Endothelial cell of umbilical vein (primary cell): ENCODE data around the gene ZNF496. TPM values are rescaled to one million over a fixed set of nuclear protein-coding genes. Genes with fewer than 3 reads are reported as not detected.

Experiments
- BruUV-seq: library from RNA; stranded (reverse); fragments of 400-500 nt; replicated peaks from 2 replicates; lab custom pipeline; 2021; lab: Mats Ljungman, UMichigan
- CTCF ChIA-PET: fragments of 300-600, 350-600 bp; sonication (Branson Sonifier 250); formaldehyde crosslinking; loops from one replicate; lab custom pipeline; 2021; ENCODE audit warnings: antibody characterized with exemption, inconsistent platforms; lab: Charles Lee
- POLR2A ChIA-PET: fragments of 300-600, 350-600 bp; sonication (Branson Sonifier 250); formaldehyde crosslinking; loops from one replicate; lab custom pipeline; 2021; ENCODE audit warnings: antibody characterized with exemption, inconsistent platforms; lab: Charles Lee
- DNase-seq: peaks from one replicate; pipeline ENCODE4 v3.0.0-alpha.2; 2011; ENCODE audit warnings: low read depth, low spot score
- FAIRE-seq: peaks from 2 replicates; lab custom pipeline; 2011; peaks lifted over from hg19 to GRCh38; lab: Jason Lieb, UNC
- H2AFZ ChIP-seq: 2 replicates; pipeline ENCODE4 v1.6.0; 2012; ENCODE audit warnings: low read depth, low read length, control low read depth, inconsistent platforms
- H3K27ac ChIP-seq: 2 replicates; pipeline ENCODE4 v1.5.1; 2011; ENCODE audit warnings: low read depth, mild to moderate bottlenecking, control low read depth, low read length, moderate library complexity; ENCODE audit not compliant: insufficient read depth
- H3K27me3 ChIP-seq, 2 experiments: 2 replicates each; pipeline versions ENCODE4 v1.6.0 to v1.6.1; 2011; ENCODE audit warnings: low read length in 2 of 2, mixed read lengths in 1 of 2; ENCODE audit not compliant: control insufficient read depth in 2 of 2, insufficient read depth in 2 of 2
- H3K36me3 ChIP-seq, 2 experiments: 2 replicates in 1 of 2; 3 replicates in 1 of 2; pipeline ENCODE4 v1.5.1; 2011; ENCODE audit warnings: low read length in 2 of 2, mild to moderate bottlenecking in 1 of 2, moderate library complexity in 1 of 2; ENCODE audit not compliant: control insufficient read depth in 2 of 2, insufficient read depth in 2 of 2; ENCODE audit errors: extremely low read depth in 1 of 2
- H3K4me1 ChIP-seq: 3 replicates; pipeline ENCODE4 v1.5.1; 2011; ENCODE audit warnings: mild to moderate bottlenecking, low read length; ENCODE audit not compliant: control insufficient read depth, insufficient read depth; ENCODE audit errors: extremely low read depth
- H3K4me2 ChIP-seq: 2 replicates; pipeline ENCODE4 v1.6.1; 2011; ENCODE audit warnings: low read length, control low read depth, mixed read lengths; ENCODE audit not compliant: insufficient read depth
- H3K4me3 ChIP-seq, 3 experiments: fragments of 200-600 bp in 1 of 3; sonication (generic), shearing (Covaris generic) in 1 of 3; replicated peaks in 1 of 3; 2 replicates each; pipeline ENCODE4 v1.5.1; 2011 to 2016; ENCODE audit warnings: control low read depth in 3 of 3, low read length in 3 of 3, mild to moderate bottlenecking in 2 of 3, inconsistent platforms in 1 of 3, low read depth in 1 of 3, moderate library complexity in 1 of 3; ENCODE audit not compliant: insufficient read depth in 1 of 3
- H3K79me2 ChIP-seq: 2 replicates; pipeline ENCODE4 v1.6.0; 2012; ENCODE audit warnings: low read length, inconsistent platforms; ENCODE audit not compliant: control insufficient read depth, insufficient read depth
- H3K9ac ChIP-seq: replicated peaks from 2 replicates; pipeline ENCODE3; 2011; ENCODE audit warnings: low read length, control low read depth; ENCODE audit not compliant: insufficient read depth; ENCODE audit errors: extremely low read depth
- H3K9me1 ChIP-seq: replicated peaks from 3 replicates; pipeline ENCODE4 v1.6.0; 2011; ENCODE audit warnings: mild to moderate bottlenecking, low read length; ENCODE audit not compliant: control insufficient read depth, insufficient read depth; ENCODE audit errors: extremely low read depth
- H3K9me3 ChIP-seq: replicated peaks from 2 replicates; pipeline ENCODE4 v1.5.1; 2012; ENCODE audit warnings: low read length, inconsistent platforms; ENCODE audit not compliant: control insufficient read depth, insufficient read depth
- H4K20me1 ChIP-seq: replicated peaks from 2 replicates; pipeline ENCODE3; 2011; ENCODE audit warnings: mild to moderate bottlenecking, low read length; ENCODE audit not compliant: control insufficient read depth, insufficient read depth; ENCODE audit errors: extremely low read depth
- EZH2 ChIP-seq: IDR thresholded peaks from 2 replicates; pipeline ENCODE4 v1.6.1; 2012; ENCODE audit warnings: borderline replicate concordance, low read depth, mild to moderate bottlenecking, moderate library complexity, low read length, inconsistent platforms; ENCODE audit not compliant: severe bottlenecking
- FOS ChIP-seq: IDR thresholded peaks from 2 replicates; pipeline ENCODE4 v1.6.1; 2011; ENCODE audit warnings: mild to moderate bottlenecking, low read length, moderate library complexity, borderline replicate concordance; ENCODE audit not compliant: insufficient read depth
- GATA2 ChIP-seq: IDR thresholded peaks from 2 replicates; pipeline ENCODE4 v1.7.0; 2011; ENCODE audit warnings: low read depth, mild to moderate bottlenecking, moderate library complexity, mixed read lengths, low read length; ENCODE audit not compliant: insufficient read length, insufficient read depth
- JUN ChIP-seq: IDR thresholded peaks from 2 replicates; pipeline ENCODE4 v1.6.1; 2011; ENCODE audit warnings: borderline replicate concordance, low read depth; ENCODE audit not compliant: insufficient read length, insufficient read depth
- MYC ChIP-seq: IDR thresholded peaks from one replicate; pipeline ENCODE4 v1.6.1; 2011; ENCODE audit warnings: mild to moderate bottlenecking, low read depth, low read length
- POLR2A ChIP-seq: IDR thresholded peaks from 2 replicates; pipeline ENCODE4 v1.6.1; 2012; ENCODE audit warnings: low read depth, mild to moderate bottlenecking, control low read depth, low read length
- POLR2AphosphoS5 ChIP-seq: IDR thresholded peaks from 2 replicates; pipeline ENCODE4 v1.6.1; 2012; ENCODE audit warnings: low read depth, mild to moderate bottlenecking, control low read depth, low read length, moderate library complexity; ENCODE audit not compliant: insufficient read depth
- dilution Hi-C: fragments of 300-500 bp; cut with MboI; formaldehyde crosslinking; loops from one replicate; pipeline ENCODE4 v1.15.0; 2019; ENCODE audit warnings: low sequenced_read_pairs; ENCODE audit not compliant: extremely low pct_ligation_motif_present
- intact Hi-C: fragments of 100-400 bp; cut with micrococcal nuclease; formaldehyde crosslinking; loops from one replicate; pipeline ENCODE4 v1.10.0; 2022
- polyA plus RNA-seq, 4 experiments: library from polyadenylated mRNA; depleted of rRNA in 3 of 4; stranded (reverse) in 3 of 4; unstranded in 1 of 4; fragments of >200 nt; gene quantifications; 2 replicates each; pipeline versions ENCODE4 v1.2.1 to v1.2.3, GENCODE V29; 2011 to 2012; ENCODE audit warnings: missing spikeins in 1 of 4
- total RNA-seq: library from RNA; stranded (reverse); gene quantifications from 2 replicates; pipeline ENCODE4 v1.2.3, GENCODE V29; 2021
- TF ChIP-seq, protein P1 (sequence below): IDR thresholded peaks from 2 replicates; pipeline ENCODE4 v1.6.1; 2011; ENCODE audit not compliant: insufficient read depth, insufficient read length
- TF ChIP-seq, protein P2 (sequence below), 2 donors: IDR thresholded peaks; 1 replicate in 1 of 2; 2 replicates in 1 of 2; pipeline ENCODE4 v1.5.1; 2011; ENCODE audit warnings: low read length in 2 of 2, mild to moderate bottlenecking in 2 of 2, moderate library complexity in 2 of 2, control low read depth in 1 of 2, inconsistent platforms in 1 of 2, low read depth in 1 of 2; ENCODE audit not compliant: insufficient read depth in 1 of 2; ENCODE audit errors: extremely low read depth in 1 of 2

The ZNF496 gene
- total and polyA plus RNA-seq, 2 donors (not counting 3 experiments of a cell fraction or from before 2014, with no cell fraction given): 22.4 to 46.0 TPM

DNA sequence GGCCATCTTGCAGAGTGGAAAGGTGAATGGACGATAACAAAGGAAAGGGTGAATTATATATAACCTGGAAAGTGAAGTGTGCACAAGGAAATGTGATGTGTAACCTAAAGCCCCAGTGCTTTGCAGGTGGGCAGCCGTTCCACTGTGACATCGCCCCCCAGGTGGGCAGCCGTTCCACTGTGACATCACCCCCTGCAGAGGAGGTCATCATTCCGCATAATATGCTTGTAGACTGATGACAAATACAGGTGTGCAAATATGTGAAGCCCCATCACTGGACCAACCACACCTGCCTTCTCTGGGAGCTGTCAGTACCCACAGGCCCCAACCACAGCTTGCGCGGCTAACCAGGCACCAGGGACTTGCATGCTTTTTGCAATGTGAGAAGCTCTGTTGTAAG is 4.7 kb upstream of the ZNF496 start:
- DNase-seq (no peak), FAIRE-seq (no peak)
- Histone ChIP-seq H3K27me3 (no peaks in the 10 kb centered on the region), H3K36me3 (peaks cover 0 to 5% of the 10 kb centered on the region in 2 experiments), H2AFZ (no peak overlapping the region), H4K20me1 (no peaks in the 10 kb centered on the region), H3K4me3 (no peak overlapping the region), H3K9me1 (no peaks in the 10 kb centered on the region), H3K9me3 (no peaks in the 10 kb centered on the region), H3K4me1 (peaks cover 8% of the 10 kb centered on the region), H3K79me2 (no peaks in the 10 kb centered on the region), H3K4me2 (no peak overlapping the region), H3K9ac (no peak overlapping the region), H3K27ac (no peak overlapping the region)
- ChIA-PET POLR2A (no interaction called here), CTCF (no interaction called here)
- intact Hi-C loops (loop anchor here (5.0 kb wide), 1 partner anchor 1459 kb away; no protein-coding TSS in a partner anchor), dilution Hi-C loops (no loop called here)
- BruUV-seq: no TSS peak
- TF ChIP-seq, protein P1, sequence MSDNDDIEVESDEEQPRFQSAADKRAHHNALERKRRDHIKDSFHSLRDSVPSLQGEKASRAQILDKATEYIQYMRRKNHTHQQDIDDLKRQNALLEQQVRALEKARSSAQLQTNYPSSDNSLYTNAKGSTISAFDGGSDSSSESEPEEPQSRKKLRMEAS: no peak
- TF ChIP-seq POLR2A (no peak), FOS (no peak), MYC (no peak), EZH2 (no peak), GATA2 (no peak)

DNA sequence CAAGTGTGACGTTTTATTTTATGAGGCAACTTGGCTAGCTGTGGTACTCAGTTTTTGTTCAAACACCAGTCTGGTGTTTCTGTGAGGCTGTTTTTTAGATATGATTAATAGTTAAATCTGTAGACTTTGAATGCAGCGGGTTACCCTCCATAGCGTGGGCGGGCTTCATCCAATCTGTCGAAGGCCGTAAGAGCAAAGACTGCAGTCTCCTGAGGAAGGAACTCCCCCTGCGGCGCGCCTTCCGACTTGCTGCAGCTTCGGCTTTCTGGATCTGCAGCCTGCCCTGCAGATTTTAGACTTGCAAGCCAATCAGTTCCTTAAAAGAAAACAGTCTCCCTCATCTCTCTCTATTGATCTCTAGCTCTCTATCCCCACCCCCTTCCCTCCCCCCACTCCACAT is 4.2 kb upstream of the ZNF496 start:
- DNase-seq (peak; percentile 25), FAIRE-seq (peak; percentile 31)
- no peaks in the 10 kb centered on the region for H4K20me1 ChIP-seq
- H3K9me1 ChIP-seq: no peaks in the 10 kb centered on the region
- H3K9me3 ChIP-seq: no peaks in the 10 kb centered on the region
- CTCF ChIA-PET: interaction anchor here (1.2 kb wide), 1 partner anchor 37 kb away, joined by 4 read pairs; no protein-coding TSS in a partner anchor
- no peak overlapping the region for H3K9ac ChIP-seq
- peaks cover 2% of the 10 kb centered on the region for H3K79me2 ChIP-seq
- no TSS peak for BruUV-seq
- H3K4me3 ChIP-seq: no peak overlapping the region
- no peak overlapping the region for H3K27ac ChIP-seq
- H3K4me2 ChIP-seq: no peak overlapping the region
- intact Hi-C loops: loop anchor here (5.0 kb wide), 1 partner anchor 1459 kb away; no protein-coding TSS in a partner anchor
- TF ChIP-seq, protein P2, sequence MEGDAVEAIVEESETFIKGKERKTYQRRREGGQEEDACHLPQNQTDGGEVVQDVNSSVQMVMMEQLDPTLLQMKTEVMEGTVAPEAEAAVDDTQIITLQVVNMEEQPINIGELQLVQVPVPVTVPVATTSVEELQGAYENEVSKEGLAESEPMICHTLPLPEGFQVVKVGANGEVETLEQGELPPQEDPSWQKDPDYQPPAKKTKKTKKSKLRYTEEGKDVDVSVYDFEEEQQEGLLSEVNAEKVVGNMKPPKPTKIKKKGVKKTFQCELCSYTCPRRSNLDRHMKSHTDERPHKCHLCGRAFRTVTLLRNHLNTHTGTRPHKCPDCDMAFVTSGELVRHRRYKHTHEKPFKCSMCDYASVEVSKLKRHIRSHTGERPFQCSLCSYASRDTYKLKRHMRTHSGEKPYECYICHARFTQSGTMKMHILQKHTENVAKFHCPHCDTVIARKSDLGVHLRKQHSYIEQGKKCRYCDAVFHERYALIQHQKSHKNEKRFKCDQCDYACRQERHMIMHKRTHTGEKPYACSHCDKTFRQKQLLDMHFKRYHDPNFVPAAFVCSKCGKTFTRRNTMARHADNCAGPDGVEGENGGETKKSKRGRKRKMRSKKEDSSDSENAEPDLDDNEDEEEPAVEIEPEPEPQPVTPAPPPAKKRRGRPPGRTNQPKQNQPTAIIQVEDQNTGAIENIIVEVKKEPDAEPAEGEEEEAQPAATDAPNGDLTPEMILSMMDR (IDR thresholded peaks at IDR 0.05; ENCODE audit: extremely low read depth in 1 of 2, insufficient read depth in 1 of 2, low read depth in 1 of 2, low read length in 2 of 2): no peak
- TF ChIP-seq, protein P1: no peak
- TF ChIP-seq MYC (no peak), GATA2 (no peak), POLR2AphosphoS5 (no peak), EZH2 (no peak), FOS (no peak), POLR2A (no peak), JUN (no peak)
- H3K4me1 ChIP-seq: peaks cover 8% of the 10 kb centered on the region
- H3K36me3 ChIP-seq: peaks cover 0 to 5% of the 10 kb centered on the region in 2 experiments
- no peak overlapping the region for H2AFZ ChIP-seq
- POLR2A ChIA-PET: no interaction called here
- H3K27me3 ChIP-seq: no peaks in the 10 kb centered on the region
- dilution Hi-C loops: no loop called here
